HepG2 (cell line): ENCODE measurements around the gene SRRM2. TPM values are rescaled to one million over a fixed set of nuclear protein-coding genes. Genes with fewer than 3 reads are reported as not detected.

Source experiments
- NFKBIZ ChIP-seq: IDR thresholded peaks from 2 replicates; pipeline ENCODE4 v1.6.1; 2018; ENCODE audit warnings: missing genetic modification reagents, missing compliant biosample characterization
- PHF20 ChIP-seq: sonication (generic); formaldehyde crosslinking; IDR thresholded peaks from 2 replicates; pipeline ENCODE4 v1.5.0; 2020; ENCODE audit warnings: mild to moderate bottlenecking, missing genetic modification reagents
- PRDM15 ChIP-seq: sonication (generic); formaldehyde crosslinking; IDR thresholded peaks from 2 replicates; pipeline ENCODE4 v1.4.0; 2020; ENCODE audit warnings: missing genetic modification reagents
- RFXAP ChIP-seq: sonication (generic); formaldehyde crosslinking; IDR thresholded peaks from 2 replicates; pipeline ENCODE4 v1.4.0; 2020; ENCODE audit warnings: missing genetic modification reagents, borderline replicate concordance
- SATB2 ChIP-seq: sonication (generic); formaldehyde crosslinking; IDR thresholded peaks from 2 replicates; pipeline ENCODE4 v1.5.0; 2020; ENCODE audit warnings: missing genetic modification reagents
- SMARCE1 ChIP-seq: fragments of 450-650 bp; IDR thresholded peaks from 2 replicates; pipeline ENCODE4 v1.6.1; 2017; ENCODE audit warnings: borderline replicate concordance
- SP2 ChIP-seq: sonication (generic); formaldehyde crosslinking; IDR thresholded peaks from 2 replicates; pipeline ENCODE4 v1.5.1; 2020; ENCODE audit warnings: mild to moderate bottlenecking, missing genetic modification reagents
- TMF1 ChIP-seq: sonication (generic); formaldehyde crosslinking; IDR thresholded peaks from 2 replicates; pipeline ENCODE4 v1.8.1; 2022; ENCODE audit warnings: low read depth, missing genetic modification reagents
- ZFP36L2 ChIP-seq: sonication (generic); formaldehyde crosslinking; IDR thresholded peaks from 2 replicates; pipeline ENCODE4 v1.4.0; 2020; ENCODE audit warnings: missing genetic modification reagents
- ZNF205 ChIP-seq: IDR thresholded peaks from 2 replicates; pipeline ENCODE4 v1.6.1; 2018; ENCODE audit warnings: missing biosample characterization, missing genetic modification reagents
- ZNF263 ChIP-seq: sonication (generic); formaldehyde crosslinking; IDR thresholded peaks from 2 replicates; pipeline ENCODE4 v1.4.0; 2020; ENCODE audit warnings: missing genetic modification reagents
- ZNF513 ChIP-seq: sonication (generic); formaldehyde crosslinking; conservative IDR thresholded peaks from 2 replicates; pipeline ENCODE4 v1.5.0; 2020; ENCODE audit warnings: missing genetic modification reagents
- polyA plus RNA-seq, 8 experiments: library from polyadenylated mRNA; depleted of rRNA in 3 of 8; stranded (reverse) in 7 of 8; unstranded in 1 of 8; fragments of >200 nt; fragmentation: Illumina TruSeq in 4 of 8; extraction: Trizol in 4 of 8; gene quantifications; 2 replicates each; pipeline versions ENCODE4 v1.2.1 to v1.2.3, GENCODE V29; 2011 to 2016; ENCODE audit warnings: low read depth in 4 of 8, missing spikeins in 1 of 8, mixed read lengths in 1 of 8; ENCODE audit not compliant: insufficient read depth in 1 of 8
- total RNA-seq, 5 experiments: library from RNA; depleted of rRNA; stranded (reverse); fragments of >200 nt; fragmentation: Illumina TruSeq; extraction: Trizol; gene quantifications; 2 replicates each; pipeline ENCODE4 v1.2.3, GENCODE V29; 2016; ENCODE audit warnings: low read depth in 1 of 5
- TF ChIP-seq, protein P1 (sequence below): sonication (generic); formaldehyde crosslinking; IDR thresholded peaks from 2 replicates; pipeline ENCODE4 v1.9.0; 2021; ENCODE audit warnings: missing genetic modification reagents, borderline replicate concordance
- TF ChIP-seq, protein P2 (sequence below): IDR thresholded peaks from 2 replicates; pipeline ENCODE4 v1.6.1; 2016; ENCODE audit warnings: missing compliant biosample characterization, missing genetic modification reagents, borderline replicate concordance
- TF ChIP-seq, protein P3 (sequence below): sonication (generic); formaldehyde crosslinking; IDR thresholded peaks from 2 replicates; pipeline ENCODE4 v1.4.0; 2020; ENCODE audit warnings: low read depth, mild to moderate bottlenecking, missing genetic modification reagents
- TF ChIP-seq, protein P4 (sequence below): sonication (generic); formaldehyde crosslinking; IDR thresholded peaks from 2 replicates; pipeline ENCODE4 v1.8.1; 2022; ENCODE audit warnings: low read depth, mild to moderate bottlenecking, missing genetic modification reagents

The SRRM2 gene
- total and polyA plus RNA-seq, 2 of the 13 experiments (the other 11 are each of a cell fraction or from before 2014, with no cell fraction given): 50.4 to 112 TPM

- TF ChIP-seq, protein P1, sequence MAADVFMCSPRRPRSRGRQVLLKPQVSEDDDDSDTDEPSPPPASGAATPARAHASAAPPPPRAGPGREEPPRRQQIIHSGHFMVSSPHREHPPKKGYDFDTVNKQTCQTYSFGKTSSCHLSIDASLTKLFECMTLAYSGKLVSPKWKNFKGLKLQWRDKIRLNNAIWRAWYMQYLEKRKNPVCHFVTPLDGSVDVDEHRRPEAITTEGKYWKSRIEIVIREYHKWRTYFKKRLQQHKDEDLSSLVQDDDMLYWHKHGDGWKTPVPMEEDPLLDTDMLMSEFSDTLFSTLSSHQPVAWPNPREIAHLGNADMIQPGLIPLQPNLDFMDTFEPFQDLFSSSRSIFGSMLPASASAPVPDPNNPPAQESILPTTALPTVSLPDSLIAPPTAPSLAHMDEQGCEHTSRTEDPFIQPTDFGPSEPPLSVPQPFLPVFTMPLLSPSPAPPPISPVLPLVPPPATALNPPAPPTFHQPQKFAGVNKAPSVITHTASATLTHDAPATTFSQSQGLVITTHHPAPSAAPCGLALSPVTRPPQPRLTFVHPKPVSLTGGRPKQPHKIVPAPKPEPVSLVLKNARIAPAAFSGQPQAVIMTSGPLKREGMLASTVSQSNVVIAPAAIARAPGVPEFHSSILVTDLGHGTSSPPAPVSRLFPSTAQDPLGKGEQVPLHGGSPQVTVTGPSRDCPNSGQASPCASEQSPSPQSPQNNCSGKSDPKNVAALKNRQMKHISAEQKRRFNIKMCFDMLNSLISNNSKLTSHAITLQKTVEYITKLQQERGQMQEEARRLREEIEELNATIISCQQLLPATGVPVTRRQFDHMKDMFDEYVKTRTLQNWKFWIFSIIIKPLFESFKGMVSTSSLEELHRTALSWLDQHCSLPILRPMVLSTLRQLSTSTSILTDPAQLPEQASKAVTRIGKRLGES (CRISPR knock-in tag): no peak
- TF ChIP-seq SMARCE1 (no peak), ZNF263 (CRISPR knock-in tag) (no peak), NFKBIZ (CRISPR knock-in tag) (no peak), ZNF513 (CRISPR knock-in tag) (no peak), PHF20 (CRISPR knock-in tag) (no peak), PRDM15 (CRISPR knock-in tag) (no peak), SP2 (CRISPR knock-in tag) (no peak), TMF1 (CRISPR knock-in tag) (no peak), RFXAP (CRISPR knock-in tag) (no peak), ZNF205 (CRISPR knock-in tag) (no peak), SATB2 (CRISPR knock-in tag) (no peak), ZFP36L2 (CRISPR knock-in tag) (no peak)
- TF ChIP-seq, protein P2, sequence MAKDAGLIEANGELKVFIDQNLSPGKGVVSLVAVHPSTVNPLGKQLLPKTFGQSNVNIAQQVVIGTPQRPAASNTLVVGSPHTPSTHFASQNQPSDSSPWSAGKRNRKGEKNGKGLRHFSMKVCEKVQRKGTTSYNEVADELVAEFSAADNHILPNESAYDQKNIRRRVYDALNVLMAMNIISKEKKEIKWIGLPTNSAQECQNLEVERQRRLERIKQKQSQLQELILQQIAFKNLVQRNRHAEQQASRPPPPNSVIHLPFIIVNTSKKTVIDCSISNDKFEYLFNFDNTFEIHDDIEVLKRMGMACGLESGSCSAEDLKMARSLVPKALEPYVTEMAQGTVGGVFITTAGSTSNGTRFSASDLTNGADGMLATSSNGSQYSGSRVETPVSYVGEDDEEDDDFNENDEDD: no peak
- TF ChIP-seq, protein P3, sequence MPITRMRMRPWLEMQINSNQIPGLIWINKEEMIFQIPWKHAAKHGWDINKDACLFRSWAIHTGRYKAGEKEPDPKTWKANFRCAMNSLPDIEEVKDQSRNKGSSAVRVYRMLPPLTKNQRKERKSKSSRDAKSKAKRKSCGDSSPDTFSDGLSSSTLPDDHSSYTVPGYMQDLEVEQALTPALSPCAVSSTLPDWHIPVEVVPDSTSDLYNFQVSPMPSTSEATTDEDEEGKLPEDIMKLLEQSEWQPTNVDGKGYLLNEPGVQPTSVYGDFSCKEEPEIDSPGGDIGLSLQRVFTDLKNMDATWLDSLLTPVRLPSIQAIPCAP: no peak
- TF ChIP-seq, protein P4, sequence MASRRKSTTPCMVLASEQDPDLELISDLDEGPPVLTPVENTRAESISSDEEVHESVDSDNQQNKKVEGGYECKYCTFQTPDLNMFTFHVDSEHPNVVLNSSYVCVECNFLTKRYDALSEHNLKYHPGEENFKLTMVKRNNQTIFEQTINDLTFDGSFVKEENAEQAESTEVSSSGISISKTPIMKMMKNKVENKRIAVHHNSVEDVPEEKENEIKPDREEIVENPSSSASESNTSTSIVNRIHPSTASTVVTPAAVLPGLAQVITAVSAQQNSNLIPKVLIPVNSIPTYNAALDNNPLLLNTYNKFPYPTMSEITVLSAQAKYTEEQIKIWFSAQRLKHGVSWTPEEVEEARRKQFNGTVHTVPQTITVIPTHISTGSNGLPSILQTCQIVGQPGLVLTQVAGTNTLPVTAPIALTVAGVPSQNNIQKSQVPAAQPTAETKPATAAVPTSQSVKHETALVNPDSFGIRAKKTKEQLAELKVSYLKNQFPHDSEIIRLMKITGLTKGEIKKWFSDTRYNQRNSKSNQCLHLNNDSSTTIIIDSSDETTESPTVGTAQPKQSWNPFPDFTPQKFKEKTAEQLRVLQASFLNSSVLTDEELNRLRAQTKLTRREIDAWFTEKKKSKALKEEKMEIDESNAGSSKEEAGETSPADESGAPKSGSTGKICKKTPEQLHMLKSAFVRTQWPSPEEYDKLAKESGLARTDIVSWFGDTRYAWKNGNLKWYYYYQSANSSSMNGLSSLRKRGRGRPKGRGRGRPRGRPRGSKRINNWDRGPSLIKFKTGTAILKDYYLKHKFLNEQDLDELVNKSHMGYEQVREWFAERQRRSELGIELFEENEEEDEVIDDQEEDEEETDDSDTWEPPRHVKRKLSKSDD (CRISPR knock-in tag): 0 out of 2 replicates have a peak, but pooled peaks have one; percentile 30
Measured at GRCh38 chr16:2779151-2779920, 26.9 kb downstream of the SRRM2 start (continued).
